Right kidney (tissue), 1 donor: ENCODE measurements around the gene MEGF11.
A peak's percentile ranks its signal among the peaks of the same experiment; 100 is the strongest.
"Not testable (repeated sequence)": the region's sequence is repeated elsewhere in the genome, so short reads cannot be mapped to it uniquely, and the experiment has no call there.

Source experiments
- DNase-seq: peaks from one replicate; pipeline ENCODE4 v3.0.0-alpha.2; 2016

Gene MEGF11

GRCh38 chr15:65875458-65875857, 378.1 kb downstream of the MEGF11 start:
- no peak for DNase-seq

GRCh38 chr15:65873256-65873655, 380.3 kb downstream of the MEGF11 start:
- no peak for DNase-seq

GRCh38 chr15:65872596-65872995, 381.0 kb downstream of the MEGF11 start:
- not testable (repeated sequence) for DNase-seq

GRCh38 chr15:65871886-65872285, 381.7 kb downstream of the MEGF11 start:
- DNase-seq: not testable (repeated sequence)

GRCh38 chr15:65870889-65871533, 382.5 kb downstream of the MEGF11 start:
- no peak for DNase-seq

- DNase-seq: peak; percentile 72
Measured at GRCh38 chr15:65869954-65870871, 383.3 kb downstream of the MEGF11 start.

- DNase-seq: peak; percentile 99
Measured at GRCh38 chr15:65869126-65869953, 384.2 kb downstream of the MEGF11 start, which contains the start of gene RAB11A. RAB11A (plus strand) TSS chr15:65869491; CDS start chr15:65869586, 95 bp downstream.

- DNase-seq: no peak
Measured at GRCh38 chr15:65868546-65869125, 384.9 kb downstream of the MEGF11 start.

- DNase-seq: not testable (repeated sequence)
Measured at GRCh38 chr15:65867933-65868332, 385.6 kb downstream of the MEGF11 start.

- no peak for DNase-seq
Measured at GRCh38 chr15:65867244-65867643, 386.3 kb downstream of the MEGF11 start.

- no peak for DNase-seq
Measured at GRCh38 chr15:65863106-65863505, 390.4 kb downstream of the MEGF11 start.

- DNase-seq: no peak
Measured at GRCh38 chr15:65862682-65863081, 390.9 kb downstream of the MEGF11 start.

- no peak for DNase-seq
Measured at GRCh38 chr15:65857718-65858402, 395.7 kb downstream of the MEGF11 start.

- no peak for DNase-seq
Measured at GRCh38 chr15:65856821-65857455, 396.6 kb downstream of the MEGF11 start.

- no peak for DNase-seq
Measured at GRCh38 chr15:65851981-65852380, 401.6 kb downstream of the MEGF11 start.

- DNase-seq: no peak
Measured at GRCh38 chr15:65847989-65848388, 405.6 kb downstream of the MEGF11 start.

GRCh38 chr15:65845826-65846519, 407.6 kb downstream of the MEGF11 start:
- DNase-seq: no peak
